Peyer's patch (tissue), 4 donors: Measurements from ENCODE around the gene CABP4.

Experiments used
- CTCF ChIP-seq, 6 experiments: fragments of 450-650 bp in 4 of 6; fragments of 200-600 bp in 2 of 6; sonication (generic) in 1 of 6; IDR thresholded peaks; one replicate each; pipeline ENCODE4 v1.5.1; 2017 to 2019; ENCODE audit warnings: antibody characterized with exemption in 6 of 6, mild to moderate bottlenecking in 3 of 6, moderate library complexity in 1 of 6
- POLR2A ChIP-seq, 2 donors: fragments of 450-650 bp; IDR thresholded peaks; one replicate each; pipeline ENCODE4 v1.5.1; 2017; ENCODE audit warnings: antibody characterized with exemption in 2 of 2, mild to moderate bottlenecking in 2 of 2, moderate library complexity in 2 of 2

GRCh38 chr11:67423466-67423865, 31.7 kb upstream of the CABP4 start:
- TF ChIP-seq CTCF (IDR thresholded peaks at IDR 0.05) (no peak), POLR2A (IDR thresholded peaks at IDR 0.05) (no peak)
